OCI-LY3 (cell line): Measurements from ENCODE around the gene OR52H1.

ENCODE experiments used
- CTCF ChIP-seq: fragments of 200-600, 300-600 bp; sonication (generic); IDR thresholded peaks from 2 replicates; pipeline ENCODE4 v1.5.1; 2014; ENCODE audit warnings: antibody characterized with exemption, low read length, low read depth
- EZH2phosphoT487 ChIP-seq: fragments of 200-600 bp; shearing (Covaris generic); IDR thresholded peaks from 2 replicates; pipeline ENCODE4 v1.6.1; 2018; ENCODE audit warnings: antibody characterized with exemption, mixed run types, low read depth

- TF ChIP-seq CTCF = no peak
- no peak for TF ChIP-seq EZH2phosphoT487
These were observed 11.9 kb downstream of the OR52H1 start for GRCh38 chr11:5536482-5536881.
